GM12872 (cell line): ENCODE data around the gene CACNA1I.

ENCODE experiments used
- CTCF ChIP-seq: IDR thresholded peaks from 3 replicates; pipeline ENCODE4 v1.5.1; 2011; ENCODE audit warnings: low read depth, mild to moderate bottlenecking, low read length, moderate library complexity; ENCODE audit not compliant: insufficient read depth

Gene CACNA1I

GRCh38 chr22:39576027-39576426 is 5.5 kb downstream of the CACNA1I start:
- no peak for TF ChIP-seq CTCF

- TF ChIP-seq CTCF = no peak
Observed at GRCh38 chr22:39577366-39577765, 6.8 kb downstream of the CACNA1I start.

GRCh38 chr22:39577900-39578299 is 7.3 kb downstream of the CACNA1I start:
- no peak for TF ChIP-seq CTCF

GRCh38 chr22:39580006-39580441 is 9.5 kb downstream of the CACNA1I start:
- no peak for TF ChIP-seq CTCF

DNA sequence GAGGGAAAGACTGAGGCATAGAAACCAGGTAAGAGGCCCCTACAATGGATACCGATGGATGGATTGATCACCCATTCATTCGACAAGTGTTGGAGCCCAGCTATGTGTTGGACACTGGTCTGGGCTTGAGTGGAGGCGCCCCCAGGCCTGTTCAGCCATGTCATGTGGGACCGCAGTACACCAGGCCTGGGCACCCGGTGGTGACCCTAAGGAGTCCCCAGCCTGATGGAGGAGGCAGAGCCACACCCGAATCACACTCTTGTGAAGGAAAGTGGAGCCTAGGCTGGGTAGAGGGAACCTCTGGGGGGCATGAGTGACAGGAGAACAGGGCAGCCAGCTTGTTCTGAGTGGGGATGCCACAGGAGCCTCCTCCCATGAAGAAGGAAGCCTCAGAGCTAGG is 10.2 kb downstream of the CACNA1I start:
- no peak for TF ChIP-seq CTCF

GRCh38 chr22:39581303-39581702 is 10.8 kb downstream of the CACNA1I start:
- TF ChIP-seq CTCF = no peak

DNA sequence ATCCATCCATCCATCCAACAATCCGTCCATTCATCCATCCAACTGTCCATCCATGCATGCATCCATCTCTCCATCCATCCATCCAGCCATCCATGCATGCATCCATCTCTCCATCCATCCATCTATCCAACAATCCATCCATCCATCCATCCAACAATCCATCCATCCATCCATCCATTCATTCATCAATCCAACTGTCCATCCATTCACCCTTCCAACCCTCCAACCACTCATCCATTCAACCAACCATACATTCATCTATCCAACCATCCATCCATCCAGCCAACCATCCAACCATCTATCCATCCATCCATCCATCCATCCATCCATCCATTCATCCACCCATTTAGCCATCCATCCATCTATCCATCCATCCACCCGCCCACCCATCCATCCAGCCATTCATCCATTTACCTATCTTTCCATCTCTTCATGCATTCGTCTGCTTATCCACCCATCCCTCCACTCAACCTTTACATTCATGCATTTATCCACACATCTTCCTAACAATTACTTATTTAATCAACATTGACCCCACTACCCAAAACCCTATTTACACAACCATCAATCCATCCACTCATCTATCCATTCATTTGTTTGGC is 12.6 kb downstream of the CACNA1I start:
- no peak for TF ChIP-seq CTCF
